ENCODE data around the gene RBAK. TPM values are rescaled to one million over a fixed set of nuclear protein-coding genes. Genes with fewer than 3 reads are reported as not detected.

Gene RBAK
- total RNA-seq, 1 experiment from 2014 or later, result 16.1 TPM

GRCh38 chr7:5053175-5053574 lies 7.5 kb downstream of the RBAK start:
- intact Hi-C loops (cut with micrococcal nuclease; ENCODE audit: unreplicated experiment), result no loop called here
- Mint-ChIP-seq H3K27ac (ENCODE audit: unreplicated experiment) (no peak overlapping the region), H3K4me3 (ENCODE audit: unreplicated experiment) (no peak overlapping the region), H3K36me3 (ENCODE audit: insufficient read depth, unreplicated experiment) (peaks cover 91% of the 10 kb centered on the region), H3K4me1 (ENCODE audit: low read depth, unreplicated experiment) (no peaks in the 10 kb centered on the region), H3K27me3 (ENCODE audit: insufficient read depth, unreplicated experiment) (no peaks in the 10 kb centered on the region), H3K9me3 (ENCODE audit: unreplicated experiment) (peaks cover 65% of the 10 kb centered on the region)
- Histone ChIP-seq H3K27me3 (replicated peaks; ENCODE audit: control insufficient read depth, insufficient read depth, low read length) (no peaks in the 10 kb centered on the region), H3K4me3 (ENCODE audit: low read depth, low read length) (no peak overlapping the region), H3K36me3 (ENCODE audit: control insufficient read depth, insufficient read depth, low read length) (peaks cover 7% of the 10 kb centered on the region), H3K4me1 (no peaks in the 10 kb centered on the region), H3K9me3 (peaks cover 6% of the 10 kb centered on the region; the same call in 1 of the 2 replicates)
- ChIA-PET POLR2A (no interaction called here), CTCF (no interaction called here)
- no TSS peak for BruUV-seq (replicated peaks)
- TF ChIP-seq, protein P1, sequence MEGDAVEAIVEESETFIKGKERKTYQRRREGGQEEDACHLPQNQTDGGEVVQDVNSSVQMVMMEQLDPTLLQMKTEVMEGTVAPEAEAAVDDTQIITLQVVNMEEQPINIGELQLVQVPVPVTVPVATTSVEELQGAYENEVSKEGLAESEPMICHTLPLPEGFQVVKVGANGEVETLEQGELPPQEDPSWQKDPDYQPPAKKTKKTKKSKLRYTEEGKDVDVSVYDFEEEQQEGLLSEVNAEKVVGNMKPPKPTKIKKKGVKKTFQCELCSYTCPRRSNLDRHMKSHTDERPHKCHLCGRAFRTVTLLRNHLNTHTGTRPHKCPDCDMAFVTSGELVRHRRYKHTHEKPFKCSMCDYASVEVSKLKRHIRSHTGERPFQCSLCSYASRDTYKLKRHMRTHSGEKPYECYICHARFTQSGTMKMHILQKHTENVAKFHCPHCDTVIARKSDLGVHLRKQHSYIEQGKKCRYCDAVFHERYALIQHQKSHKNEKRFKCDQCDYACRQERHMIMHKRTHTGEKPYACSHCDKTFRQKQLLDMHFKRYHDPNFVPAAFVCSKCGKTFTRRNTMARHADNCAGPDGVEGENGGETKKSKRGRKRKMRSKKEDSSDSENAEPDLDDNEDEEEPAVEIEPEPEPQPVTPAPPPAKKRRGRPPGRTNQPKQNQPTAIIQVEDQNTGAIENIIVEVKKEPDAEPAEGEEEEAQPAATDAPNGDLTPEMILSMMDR (IDR thresholded peaks at IDR 0.05; ENCODE audit: insufficient read depth in 1 of 2, low read depth in 1 of 2, low read length in 1 of 2, severe bottlenecking in 1 of 2, unreplicated experiment in 1 of 2), result no peak
- DNase-seq, result no peak

DNA sequence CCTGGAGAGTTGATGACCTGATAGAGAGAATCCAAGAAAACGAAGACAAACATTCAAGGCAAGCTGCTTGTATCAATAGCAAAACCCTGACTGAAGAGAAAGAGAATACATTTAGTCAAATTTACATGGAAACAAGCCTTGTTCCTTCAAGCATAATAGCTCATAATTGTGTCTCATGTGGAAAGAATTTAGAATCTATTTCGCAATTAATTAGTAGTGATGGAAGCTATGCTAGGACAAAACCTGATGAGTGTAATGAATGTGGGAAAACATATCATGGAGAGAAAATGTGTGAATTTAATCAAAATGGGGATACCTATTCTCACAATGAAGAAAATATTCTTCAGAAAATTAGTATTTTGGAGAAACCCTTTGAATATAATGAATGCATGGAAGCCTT lies 18.0 kb downstream of the RBAK start:
- H3K36me3 Mint-ChIP-seq (ENCODE audit: insufficient read depth, unreplicated experiment), result peaks cover 92% of the 10 kb centered on the region
- no peak for DNase-seq
- Histone ChIP-seq H3K36me3 (ENCODE audit: control insufficient read depth, insufficient read depth, low read length) (peaks cover 10% of the 10 kb centered on the region), H3K9me3 (peaks cover 76% of the 10 kb centered on the region), H3K27me3 (replicated peaks; ENCODE audit: control insufficient read depth, insufficient read depth, low read length) (no peaks in the 10 kb centered on the region), H3K4me3 (ENCODE audit: low read depth, low read length) (no peak overlapping the region), H3K4me1 (no peaks in the 10 kb centered on the region)
- no peaks in the 10 kb centered on the region for H3K4me1 Mint-ChIP-seq (ENCODE audit: low read depth, unreplicated experiment)
- no peak overlapping the region for H3K4me3 Mint-ChIP-seq (ENCODE audit: unreplicated experiment)
- intact Hi-C loops (cut with micrococcal nuclease; ENCODE audit: unreplicated experiment), result no loop called here
- TF ChIP-seq, protein P1 (IDR thresholded peaks at IDR 0.05; ENCODE audit: insufficient read depth in 1 of 2, low read depth in 1 of 2, low read length in 1 of 2, severe bottlenecking in 1 of 2, unreplicated experiment in 1 of 2), result no peak
- H3K9me3 Mint-ChIP-seq (ENCODE audit: unreplicated experiment), result peaks cover 88% of the 10 kb centered on the region
- H3K27ac Mint-ChIP-seq (ENCODE audit: unreplicated experiment), result no peak overlapping the region
- no TSS peak for BruUV-seq (replicated peaks)
- POLR2A ChIA-PET, result interaction anchor here (0.7 kb wide), 1 partner anchor 270 kb away, joined by 4 read pairs; no protein-coding TSS in a partner anchor
- H3K27me3 Mint-ChIP-seq (ENCODE audit: insufficient read depth, unreplicated experiment), result no peaks in the 10 kb centered on the region
- CTCF ChIA-PET, result no interaction called here

GRCh38 chr7:5064391-5065106 lies 18.9 kb downstream of the RBAK start:
- Histone ChIP-seq H3K9me3 (peaks cover 80% of the 10 kb centered on the region), H3K4me1 (no peaks in the 10 kb centered on the region), H3K27me3 (replicated peaks; ENCODE audit: control insufficient read depth, insufficient read depth, low read length) (no peaks in the 10 kb centered on the region), H3K36me3 (ENCODE audit: control insufficient read depth, insufficient read depth, low read length) (peaks cover 10% of the 10 kb centered on the region), H3K4me3 (ENCODE audit: low read depth, low read length) (no peak overlapping the region)
- TF ChIP-seq, protein P1 (IDR thresholded peaks at IDR 0.05; ENCODE audit: insufficient read depth in 1 of 2, low read depth in 1 of 2, low read length in 1 of 2, severe bottlenecking in 1 of 2, unreplicated experiment in 1 of 2), result no peak
- no peak overlapping the region for H3K27ac Mint-ChIP-seq (ENCODE audit: unreplicated experiment)
- ChIA-PET POLR2A (no interaction called here), CTCF (no interaction called here)
- H3K27me3 Mint-ChIP-seq (ENCODE audit: insufficient read depth, unreplicated experiment), result no peaks in the 10 kb centered on the region
- H3K9me3 Mint-ChIP-seq (ENCODE audit: unreplicated experiment), result peaks cover 79% of the 10 kb centered on the region
- H3K4me1 Mint-ChIP-seq (ENCODE audit: low read depth, unreplicated experiment), result no peaks in the 10 kb centered on the region
- H3K4me3 Mint-ChIP-seq (ENCODE audit: unreplicated experiment), result no peak overlapping the region
- no TSS peak for BruUV-seq (replicated peaks)
- no peak for DNase-seq
- intact Hi-C loops (cut with micrococcal nuclease; ENCODE audit: unreplicated experiment), result no loop called here
- H3K36me3 Mint-ChIP-seq (ENCODE audit: insufficient read depth, unreplicated experiment), result peaks cover 90% of the 10 kb centered on the region

All from Caco-2 (cell line).